Measurements from ENCODE around the gene ASNSD1.
"Not testable (repeated sequence)": the region's sequence is repeated elsewhere in the genome, so short reads cannot be mapped to it uniquely, and the experiment has no call there.

The ASNSD1 gene

DNA sequence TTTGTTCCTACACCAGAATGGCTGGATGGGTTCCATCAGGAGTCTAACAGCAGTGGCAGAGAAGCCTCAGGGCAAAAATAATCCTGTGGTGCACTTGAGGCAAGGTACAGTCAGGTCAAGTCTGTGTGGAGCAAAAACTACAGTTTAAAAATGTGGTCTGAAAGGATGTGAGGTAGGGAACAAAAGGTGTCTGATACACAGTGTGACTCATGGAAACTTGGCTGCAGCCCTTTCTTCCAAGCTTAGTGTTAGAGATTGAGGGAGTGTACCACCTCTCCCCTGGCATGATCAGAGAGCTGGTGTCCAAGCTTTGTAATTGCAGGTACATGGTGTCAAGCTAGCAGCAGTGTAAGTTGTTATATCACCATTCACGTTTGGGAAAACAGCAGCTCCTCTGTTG, 22.1 kb downstream of the ASNSD1 start:
- Histone ChIP-seq H3K36me3 (ENCODE audit: control insufficient read depth in 1 of 2, insufficient read depth in 2 of 2, low read length in 2 of 2) (no peaks in the 10 kb centered on the region), H3K9me3 (ENCODE audit: control insufficient read depth in 1 of 2, low read length in 2 of 2) (no peaks in the 10 kb centered on the region), H3K4me1 (ENCODE audit: control insufficient read depth in 1 of 2, insufficient read depth in 2 of 2, low read length in 2 of 2) (no peaks in the 10 kb centered on the region), H3K4me3 (ENCODE audit: low read depth in 1 of 2, low read length in 2 of 2) (no peak overlapping the region), H3K27ac (ENCODE audit: low read depth, low read length) (no peak overlapping the region), H3K9ac (ENCODE audit: low read depth in 1 of 2, low read length in 2 of 2) (no peak overlapping the region), H3K27me3 (ENCODE audit: control insufficient read depth in 1 of 2, insufficient read depth in 2 of 2, low read length in 2 of 2) (no peaks in the 10 kb centered on the region)

DNA sequence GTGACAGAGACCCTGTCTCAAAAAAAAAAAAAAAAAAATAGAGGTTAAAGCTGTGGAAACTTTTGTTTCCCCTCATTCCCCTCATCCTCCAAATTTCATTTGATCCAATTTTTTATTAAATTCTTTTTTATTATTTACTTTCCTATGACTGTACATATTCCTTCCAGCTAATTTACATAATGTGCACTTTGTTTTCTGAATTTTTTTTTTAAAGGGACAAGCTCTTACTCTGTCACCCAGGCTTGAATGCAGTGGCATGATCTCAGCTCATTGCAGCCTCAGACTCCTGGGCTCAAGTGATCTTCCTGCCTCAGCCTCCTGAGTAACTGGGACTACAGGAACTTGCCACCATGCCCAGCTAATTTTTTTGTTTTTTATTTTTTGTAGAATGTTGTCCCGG, 23.6 kb downstream of the ASNSD1 start:
- H3K27me3 ChIP-seq (ENCODE audit: control insufficient read depth in 1 of 2, insufficient read depth in 2 of 2, low read length in 2 of 2), result no peaks in the 10 kb centered on the region
- no peaks in the 10 kb centered on the region for H3K9me3 ChIP-seq (ENCODE audit: control insufficient read depth in 1 of 2, low read length in 2 of 2)
- no peaks in the 10 kb centered on the region for H3K36me3 ChIP-seq (ENCODE audit: control insufficient read depth in 1 of 2, insufficient read depth in 2 of 2, low read length in 2 of 2)
- no peak overlapping the region for H3K27ac ChIP-seq (ENCODE audit: low read depth, low read length)
- H3K9ac ChIP-seq (ENCODE audit: low read depth in 1 of 2, low read length in 2 of 2), result no peak overlapping the region
- no peak overlapping the region for H3K4me3 ChIP-seq (ENCODE audit: low read depth in 1 of 2, low read length in 2 of 2)
- no peaks in the 10 kb centered on the region for H3K4me1 ChIP-seq (ENCODE audit: control insufficient read depth in 1 of 2, insufficient read depth in 2 of 2, low read length in 2 of 2)

DNA sequence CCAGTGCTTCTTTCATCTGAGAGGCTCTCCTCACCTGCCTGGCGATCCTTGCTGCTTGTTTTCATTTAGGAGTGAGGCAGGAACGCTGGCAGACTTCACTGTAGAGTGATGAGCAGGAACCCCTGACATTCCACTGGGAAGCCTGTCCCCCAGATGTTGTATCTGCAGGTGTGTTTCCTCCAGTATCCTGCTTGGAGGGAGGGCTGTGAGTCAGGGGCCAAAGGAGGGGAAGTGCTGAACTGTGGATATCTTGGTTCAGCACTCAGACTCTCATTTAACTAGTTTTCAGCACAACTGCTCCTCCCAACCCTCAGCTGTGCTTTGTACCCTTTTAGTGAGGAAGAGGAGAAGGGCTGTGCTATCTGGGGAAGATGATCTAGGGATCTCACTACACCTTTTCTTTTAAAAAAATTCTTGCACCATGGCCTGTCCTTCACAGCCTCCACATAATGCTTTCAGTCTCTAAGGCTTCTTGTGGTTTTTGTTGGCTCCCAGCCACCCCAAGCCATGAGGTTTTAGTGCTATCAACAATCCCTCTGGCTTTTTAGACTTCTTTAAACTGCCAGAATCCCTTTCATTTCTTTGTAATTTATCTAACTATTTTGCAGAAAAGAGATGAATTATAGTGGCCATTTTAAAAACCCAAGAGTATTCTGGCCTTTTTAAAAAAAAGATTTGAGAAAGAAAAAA, 24.4 kb downstream of the ASNSD1 start:
- no peak overlapping the region for H3K9ac ChIP-seq (ENCODE audit: low read depth in 1 of 2, low read length in 2 of 2)
- H3K27me3 ChIP-seq (ENCODE audit: control insufficient read depth in 1 of 2, insufficient read depth in 2 of 2, low read length in 2 of 2), result no peaks in the 10 kb centered on the region
- no peaks in the 10 kb centered on the region for H3K4me1 ChIP-seq (ENCODE audit: control insufficient read depth in 1 of 2, insufficient read depth in 2 of 2, low read length in 2 of 2)
- no peak overlapping the region for H3K4me3 ChIP-seq (ENCODE audit: low read depth in 1 of 2, low read length in 2 of 2)
- H3K36me3 ChIP-seq (ENCODE audit: control insufficient read depth in 1 of 2, insufficient read depth in 2 of 2, low read length in 2 of 2), result no peaks in the 10 kb centered on the region
- no peaks in the 10 kb centered on the region for H3K9me3 ChIP-seq (ENCODE audit: control insufficient read depth in 1 of 2, low read length in 2 of 2)
- no peak overlapping the region for H3K27ac ChIP-seq (ENCODE audit: low read depth, low read length)

DNA sequence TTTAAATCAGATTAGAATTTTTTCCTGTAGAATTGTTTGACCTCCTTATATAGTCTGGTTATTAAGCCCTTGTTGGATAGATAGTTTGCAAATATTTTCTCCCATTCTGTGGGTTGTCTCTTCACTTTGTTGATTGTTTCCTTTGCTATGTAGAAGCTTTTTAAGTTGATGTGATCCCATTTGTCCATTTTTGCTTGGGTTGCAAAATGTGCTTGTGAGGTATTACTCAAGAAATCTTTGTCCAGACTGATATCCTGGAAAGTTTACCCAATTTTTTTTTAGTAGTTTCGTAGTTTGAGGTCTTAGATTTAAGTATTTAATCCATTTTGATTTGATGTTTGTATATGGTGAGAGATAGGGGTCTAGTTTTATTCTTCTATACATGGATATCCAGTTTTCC, 26.5 kb downstream of the ASNSD1 start:
- H3K9me3 ChIP-seq (ENCODE audit: control insufficient read depth in 1 of 2, low read length in 2 of 2); H3K4me3 ChIP-seq (ENCODE audit: low read depth in 1 of 2, low read length in 2 of 2); H3K27ac ChIP-seq (ENCODE audit: low read depth, low read length); H3K36me3 ChIP-seq (ENCODE audit: control insufficient read depth in 1 of 2, insufficient read depth in 2 of 2, low read length in 2 of 2); H3K27me3 ChIP-seq (ENCODE audit: control insufficient read depth in 1 of 2, insufficient read depth in 2 of 2, low read length in 2 of 2); H3K9ac ChIP-seq (ENCODE audit: low read depth in 1 of 2, low read length in 2 of 2); H3K4me1 ChIP-seq (ENCODE audit: control insufficient read depth in 1 of 2, insufficient read depth in 2 of 2, low read length in 2 of 2): not testable (repeated sequence)

DNA sequence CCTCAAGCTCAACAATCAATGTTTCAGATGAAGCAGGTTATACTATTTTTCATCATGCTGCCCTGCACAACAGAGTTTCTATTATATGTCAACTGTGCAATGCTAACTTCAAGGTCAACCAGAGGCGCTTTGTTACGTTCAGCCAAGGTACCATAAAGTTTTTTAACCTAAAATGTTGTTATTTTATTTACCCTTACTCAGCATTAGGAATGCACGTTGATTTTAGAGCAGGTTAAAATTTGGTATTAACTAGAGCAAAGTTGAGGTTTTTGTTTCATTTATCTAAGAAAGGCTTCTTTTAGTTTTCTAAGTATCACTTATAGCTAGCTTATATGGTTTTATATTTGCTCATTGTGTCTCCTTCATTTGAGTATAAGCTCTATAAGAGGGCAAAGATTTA, 35.0 kb downstream of the ASNSD1 start:
- Histone ChIP-seq H3K27me3 (ENCODE audit: control insufficient read depth in 1 of 2, insufficient read depth in 2 of 2, low read length in 2 of 2) (no peaks in the 10 kb centered on the region), H3K9me3 (ENCODE audit: control insufficient read depth in 1 of 2, low read length in 2 of 2) (no peaks in the 10 kb centered on the region), H3K4me1 (ENCODE audit: control insufficient read depth in 1 of 2, insufficient read depth in 2 of 2, low read length in 2 of 2) (no peaks in the 10 kb centered on the region), H3K9ac (ENCODE audit: low read depth in 1 of 2, low read length in 2 of 2) (no peak overlapping the region), H3K36me3 (ENCODE audit: control insufficient read depth in 1 of 2, insufficient read depth in 2 of 2, low read length in 2 of 2) (no peaks in the 10 kb centered on the region), H3K27ac (ENCODE audit: low read depth, low read length) (no peak overlapping the region), H3K4me3 (ENCODE audit: low read depth in 1 of 2, low read length in 2 of 2) (no peak overlapping the region)

DNA sequence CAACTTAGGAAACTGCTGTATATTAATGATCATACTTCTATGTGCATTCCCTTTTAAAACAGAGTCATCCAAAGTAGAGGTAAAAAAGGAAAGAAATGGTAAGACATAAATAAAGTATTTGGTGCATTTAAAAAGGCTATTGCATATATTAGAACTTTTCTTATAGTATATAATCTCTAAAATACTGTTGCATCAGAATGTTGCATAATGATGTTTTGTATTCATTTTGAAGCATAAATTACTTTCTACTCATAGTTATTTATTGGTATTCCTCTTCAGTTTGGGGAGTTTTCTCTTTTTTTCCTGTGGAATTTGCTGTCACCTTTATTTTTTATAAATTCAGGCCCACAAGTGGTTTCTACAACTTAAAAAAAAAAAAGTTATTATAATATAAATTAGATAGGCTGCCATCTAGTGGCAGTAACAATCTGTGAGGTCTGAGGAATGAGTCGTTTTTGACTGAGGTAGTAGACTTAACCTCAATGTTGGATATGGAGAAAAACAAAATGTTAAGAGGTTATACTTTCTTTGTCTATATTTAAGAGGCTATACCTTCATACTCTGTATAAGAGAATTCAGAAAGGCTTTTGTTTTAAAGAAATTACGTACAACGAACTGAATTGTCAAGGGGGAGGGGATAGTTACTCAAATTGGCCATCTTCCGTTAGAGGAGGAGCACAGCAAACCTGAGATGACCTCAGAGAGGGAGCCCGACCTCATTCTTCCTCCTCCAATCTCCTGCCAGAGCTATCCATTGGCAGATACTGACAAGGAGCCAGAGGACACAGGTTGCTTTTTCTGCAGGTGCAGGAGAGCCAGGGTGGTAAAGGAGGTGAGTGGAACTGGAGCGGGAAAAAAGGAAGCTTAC, 37.0 kb downstream of the ASNSD1 start:
- Histone ChIP-seq H3K36me3 (ENCODE audit: control insufficient read depth in 1 of 2, insufficient read depth in 2 of 2, low read length in 2 of 2) (no peaks in the 10 kb centered on the region), H3K9me3 (ENCODE audit: control insufficient read depth in 1 of 2, low read length in 2 of 2) (no peaks in the 10 kb centered on the region), H3K9ac (ENCODE audit: low read depth in 1 of 2, low read length in 2 of 2) (no peak overlapping the region), H3K4me3 (ENCODE audit: low read depth in 1 of 2, low read length in 2 of 2) (peak overlapping the region; percentile 25 to 36), H3K27me3 (ENCODE audit: control insufficient read depth in 1 of 2, insufficient read depth in 2 of 2, low read length in 2 of 2) (no peaks in the 10 kb centered on the region), H3K4me1 (ENCODE audit: control insufficient read depth in 1 of 2, insufficient read depth in 2 of 2, low read length in 2 of 2) (no peaks in the 10 kb centered on the region), H3K27ac (ENCODE audit: low read depth, low read length) (no peak overlapping the region)

DNA sequence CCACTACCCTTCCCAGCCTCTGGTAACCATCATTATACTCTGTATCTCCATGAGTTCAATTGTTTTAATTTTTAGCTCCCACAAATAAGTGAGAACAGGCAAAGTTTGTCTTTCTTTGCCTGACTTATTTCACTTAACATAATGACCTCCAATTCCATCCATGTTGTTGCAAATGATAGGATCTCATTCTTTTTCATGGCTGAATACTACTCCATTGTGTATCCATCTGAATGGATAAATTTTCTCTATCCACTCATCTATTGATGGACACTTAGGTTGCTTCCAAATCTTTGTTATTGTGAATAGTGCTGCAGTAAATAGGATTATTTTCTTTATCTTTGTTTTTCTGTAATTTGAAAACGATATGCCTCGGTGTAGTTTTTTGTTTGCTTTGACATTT, 39.4 kb downstream of the ASNSD1 start:
- H3K4me3 ChIP-seq (ENCODE audit: low read depth in 1 of 2, low read length in 2 of 2), result no peak overlapping the region
- H3K9me3 ChIP-seq (ENCODE audit: control insufficient read depth in 1 of 2, low read length in 2 of 2), result no peaks in the 10 kb centered on the region
- H3K27me3 ChIP-seq (ENCODE audit: control insufficient read depth in 1 of 2, insufficient read depth in 2 of 2, low read length in 2 of 2), result no peaks in the 10 kb centered on the region
- no peak overlapping the region for H3K9ac ChIP-seq (ENCODE audit: low read depth in 1 of 2, low read length in 2 of 2)
- no peaks in the 10 kb centered on the region for H3K4me1 ChIP-seq (ENCODE audit: control insufficient read depth in 1 of 2, insufficient read depth in 2 of 2, low read length in 2 of 2)
- H3K27ac ChIP-seq (ENCODE audit: low read depth, low read length), result no peak overlapping the region
- no peaks in the 10 kb centered on the region for H3K36me3 ChIP-seq (ENCODE audit: control insufficient read depth in 1 of 2, insufficient read depth in 2 of 2, low read length in 2 of 2)

DNA sequence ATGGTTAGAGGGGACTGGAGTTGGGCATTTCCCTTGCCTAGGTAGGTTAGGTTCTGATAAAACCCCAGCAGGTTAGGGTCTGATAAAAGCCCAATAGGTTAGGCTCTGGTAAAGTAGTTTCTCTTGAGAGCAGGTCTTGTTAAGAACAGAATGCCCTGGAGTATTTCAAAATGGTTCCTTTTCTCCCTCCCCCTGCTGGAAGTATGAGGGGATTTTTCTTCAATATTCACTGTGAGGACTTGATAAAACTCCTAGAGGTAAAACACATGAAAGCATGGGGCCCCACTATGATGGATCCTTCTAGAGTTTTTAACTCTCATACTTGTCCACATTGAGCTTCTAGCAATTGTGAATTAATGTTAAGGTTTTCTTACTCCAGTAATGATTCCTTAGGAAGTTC, 40.8 kb downstream of the ASNSD1 start:
- Histone ChIP-seq H3K4me3 (ENCODE audit: low read depth in 1 of 2, low read length in 2 of 2) (no peak overlapping the region), H3K36me3 (ENCODE audit: control insufficient read depth in 1 of 2, insufficient read depth in 2 of 2, low read length in 2 of 2) (peaks cover 0 to 4% of the 10 kb centered on the region in 2 donors), H3K9me3 (ENCODE audit: control insufficient read depth in 1 of 2, low read length in 2 of 2) (no peaks in the 10 kb centered on the region), H3K27me3 (ENCODE audit: control insufficient read depth in 1 of 2, insufficient read depth in 2 of 2, low read length in 2 of 2) (no peaks in the 10 kb centered on the region), H3K9ac (ENCODE audit: low read depth in 1 of 2, low read length in 2 of 2) (no peak overlapping the region), H3K27ac (ENCODE audit: low read depth, low read length) (no peak overlapping the region), H3K4me1 (ENCODE audit: control insufficient read depth in 1 of 2, insufficient read depth in 2 of 2, low read length in 2 of 2) (no peaks in the 10 kb centered on the region)

DNA sequence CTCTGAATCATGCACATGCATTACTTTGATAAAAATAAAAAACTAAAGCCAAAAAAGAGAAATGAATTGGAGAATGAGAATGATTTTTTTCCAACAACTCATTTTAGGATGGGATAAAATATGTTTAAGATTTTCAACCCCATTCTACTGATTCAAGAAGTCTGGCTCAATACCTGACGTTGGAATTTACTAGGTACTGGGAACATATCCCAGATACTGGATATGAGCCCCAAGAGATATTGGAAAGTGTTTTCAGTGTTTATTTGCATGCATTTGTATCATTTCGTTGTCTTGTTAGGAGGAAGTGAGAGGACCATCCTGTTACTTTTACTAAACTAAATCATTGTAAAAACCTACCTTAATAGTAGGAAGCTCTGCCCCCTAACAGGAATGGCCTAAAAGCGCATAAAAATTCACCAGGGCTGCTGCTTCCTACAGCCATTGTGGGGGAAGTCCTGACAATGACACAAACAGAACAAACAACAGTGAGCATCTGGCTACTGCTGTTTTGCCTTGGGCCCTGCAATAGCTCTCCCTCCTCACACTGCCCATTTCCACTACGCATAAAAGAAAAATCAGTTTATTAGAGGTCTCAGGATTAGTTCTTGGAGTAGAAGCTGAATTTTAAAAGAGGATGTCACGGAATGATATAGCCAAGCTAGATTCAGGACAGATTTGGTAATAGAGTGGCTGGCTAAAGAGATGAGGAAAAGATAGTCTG, 48.4 kb downstream of the ASNSD1 start:
- no peak overlapping the region for H3K4me3 ChIP-seq (ENCODE audit: low read depth in 1 of 2, low read length in 2 of 2)

DNA sequence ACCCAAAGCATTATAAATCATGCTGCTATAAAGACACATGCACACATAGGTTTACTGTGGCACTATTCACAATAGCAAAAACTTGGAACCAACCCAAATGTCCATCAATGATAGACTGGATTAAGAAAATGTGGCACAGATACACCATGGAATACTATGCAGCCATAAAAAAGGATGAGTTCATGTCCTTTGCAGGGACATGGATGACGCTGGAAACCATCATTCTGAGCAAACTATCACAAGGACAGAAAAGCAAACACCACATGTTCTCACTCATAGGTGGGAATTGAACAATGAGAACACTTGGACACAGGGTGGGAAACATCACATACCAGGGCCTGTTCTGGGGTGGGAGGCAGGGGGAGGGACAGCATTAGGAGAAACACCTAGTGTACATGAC, 56.3 kb downstream of the ASNSD1 start:
- H3K27me3 ChIP-seq (ENCODE audit: control insufficient read depth in 1 of 2, insufficient read depth in 2 of 2, low read length in 2 of 2); H3K9me3 ChIP-seq (ENCODE audit: control insufficient read depth in 1 of 2, low read length in 2 of 2); H3K4me1 ChIP-seq (ENCODE audit: control insufficient read depth in 1 of 2, insufficient read depth in 2 of 2, low read length in 2 of 2); H3K36me3 ChIP-seq (ENCODE audit: control insufficient read depth in 1 of 2, insufficient read depth in 2 of 2, low read length in 2 of 2); H3K27ac ChIP-seq (ENCODE audit: low read depth, low read length); H3K4me3 ChIP-seq (ENCODE audit: low read depth in 1 of 2, low read length in 2 of 2); H3K9ac ChIP-seq (ENCODE audit: low read depth in 1 of 2, low read length in 2 of 2): not testable (repeated sequence)

More for the DNA sequence above, 48.4 kb downstream of the ASNSD1 start:
- no peak overlapping the region for H3K27ac ChIP-seq (ENCODE audit: low read depth, low read length)
- no peaks in the 10 kb centered on the region for H3K4me1 ChIP-seq (ENCODE audit: control insufficient read depth in 1 of 2, insufficient read depth in 2 of 2, low read length in 2 of 2)
- H3K9ac ChIP-seq (ENCODE audit: low read depth in 1 of 2, low read length in 2 of 2), result no peak overlapping the region
- H3K27me3 ChIP-seq (ENCODE audit: control insufficient read depth in 1 of 2, insufficient read depth in 2 of 2, low read length in 2 of 2), result no peaks in the 10 kb centered on the region
- no peaks in the 10 kb centered on the region for H3K9me3 ChIP-seq (ENCODE audit: control insufficient read depth in 1 of 2, low read length in 2 of 2)
- peaks cover 0 to 8% of the 10 kb centered on the region in 2 donors for H3K36me3 ChIP-seq (ENCODE audit: control insufficient read depth in 1 of 2, insufficient read depth in 2 of 2, low read length in 2 of 2)
